Kidney glomerular epithelial cell (primary cell): ENCODE data around the gene UBR2.
"Not testable (repeated sequence)": the region's sequence is repeated elsewhere in the genome, so short reads cannot be mapped to it uniquely, and the experiment has no call there.

Source experiments
- DNase-seq: peaks from one replicate; lab custom pipeline; 2025; lab: John Stamatoyannopoulos, UW

The UBR2 gene

GRCh38 chr6:42693725-42694323 is 130.0 kb downstream of the UBR2 start:
- DNase-seq, result no peak

GRCh38 chr6:42694586-42694985 is 130.8 kb downstream of the UBR2 start:
- DNase-seq, result peak; percentile 30

GRCh38 chr6:42696526-42697267 is 132.9 kb downstream of the UBR2 start:
- DNase-seq, result no peak

- DNase-seq, result no peak
Measured at GRCh38 chr6:42697268-42697655, 133.4 kb downstream of the UBR2 start.

- no peak for DNase-seq
Measured at GRCh38 chr6:42698217-42698616, 134.4 kb downstream of the UBR2 start.

- DNase-seq, result peak; percentile 67
Measured at GRCh38 chr6:42702200-42702599, 138.4 kb downstream of the UBR2 start.

GRCh38 chr6:42702786-42703185 is 139.0 kb downstream of the UBR2 start:
- DNase-seq, result not testable (repeated sequence)

- DNase-seq, result no peak
Measured at GRCh38 chr6:42704251-42704936, 140.6 kb downstream of the UBR2 start.

- no peak for DNase-seq
Measured at GRCh38 chr6:42704937-42705374, 141.1 kb downstream of the UBR2 start.

- no peak for DNase-seq
Measured at GRCh38 chr6:42707595-42707994, 143.8 kb downstream of the UBR2 start.

GRCh38 chr6:42708096-42708495 is 144.3 kb downstream of the UBR2 start:
- no peak for DNase-seq

GRCh38 chr6:42709871-42710270 is 146.0 kb downstream of the UBR2 start:
- DNase-seq, result no peak

GRCh38 chr6:42710316-42710715 is 146.5 kb downstream of the UBR2 start:
- no peak for DNase-seq

- no peak for DNase-seq
Measured at GRCh38 chr6:42711930-42712329, 148.1 kb downstream of the UBR2 start.

GRCh38 chr6:42714098-42714761 is 150.4 kb downstream of the UBR2 start:
- no peak for DNase-seq

GRCh38 chr6:42715871-42716270 is 152.0 kb downstream of the UBR2 start:
- no peak for DNase-seq

GRCh38 chr6:42720739-42721138 is 156.9 kb downstream of the UBR2 start:
- peak; percentile 14 for DNase-seq

GRCh38 chr6:42722497-42722896 is 158.7 kb downstream of the UBR2 start, which contains the start of gene PRPH2:
TSS of gene PRPH2 (minus strand) at chr6:42722597. CDS start at chr6:42722334, 263 bp downstream.
- DNase-seq, result no peak

- no peak for DNase-seq
Measured at GRCh38 chr6:42724825-42725224, 161.0 kb downstream of the UBR2 start.

GRCh38 chr6:42726026-42726425 is 162.2 kb downstream of the UBR2 start:
- no peak for DNase-seq

GRCh38 chr6:42726485-42727086 is 162.8 kb downstream of the UBR2 start:
- peak; percentile 68 for DNase-seq

- no peak for DNase-seq
Measured at GRCh38 chr6:42727087-42727611, 163.3 kb downstream of the UBR2 start.
